ENCODE data around the gene CRIM1. TPM values are rescaled to one million over a fixed set of nuclear protein-coding genes. Genes with fewer than 3 reads are reported as not detected.

CRIM1 gene
- total RNA-seq, 2 donors from 2014 or later: 26.7 to 26.9 TPM

GRCh38 chr2:36597003-36597531, 241.5 kb downstream of the CRIM1 start:
- 32 to 45% methylated on average over 13 to 19 of the region's 19 CpGs for WGBS, 2 experiments (ENCODE audit: insufficient coverage in 1 of 2, insufficient read length in 1 of 2)
- no peaks in the 10 kb centered on the region for H3K9me3 ChIP-seq (ENCODE audit: control insufficient read depth, low read length)

GRCh38 chr2:36597532-36598377, 242.2 kb downstream of the CRIM1 start, which contains the start of gene FEZ2:
TSS of gene FEZ2 (minus strand) at chr2:36598168. CDS start at chr2:36598142, 26 bp downstream.
- Mint-ChIP-seq H3K4me3 (peak within 1 kb of the TSS; percentile 83), H3K9me3 (no peaks in the 10 kb centered on the region), H3K4me1 (peaks cover 29% of the 10 kb centered on the region), H3K27me3 (ENCODE audit: insufficient read depth) (peaks cover 13% of the 10 kb centered on the region), H3K36me3 (ENCODE audit: low read depth) (peaks cover 34% of the 10 kb centered on the region), H3K27ac (peak within 1 kb of the TSS; percentile 60)
- Histone ChIP-seq H3K36me3 (ENCODE audit: control insufficient read depth, insufficient read depth, low read length) (no peaks in the 10 kb centered on the region), H3K27me3 (ENCODE audit: control insufficient read depth, insufficient read depth, low read length, poor library complexity, severe bottlenecking) (no peaks in the 10 kb centered on the region), H3K4me3 (ENCODE audit: low read length) (peak within 1 kb of the TSS; percentile 91), H3K27ac (ENCODE audit: low read depth, low read length) (peak within 1 kb of the TSS; percentile 44), H3K9ac (ENCODE audit: extremely low read depth, low read length, poor library complexity, severe bottlenecking) (peak within 1 kb of the TSS; percentile 50), H3K4me1 (ENCODE audit: control insufficient read depth, insufficient read depth, low read length) (no peaks in the 10 kb centered on the region), H3K9me3 (ENCODE audit: control insufficient read depth, low read length) (no peaks in the 10 kb centered on the region)
- 0% methylated on average over 81 of the region's 81 CpGs; no CpG with 5 or more reads in 1 of the 2 experiments for WGBS, 2 experiments (ENCODE audit: insufficient coverage in 1 of 2, insufficient read length in 1 of 2)
- DNase-seq: peak; percentile 96
- TF ChIP-seq CTCF (conservative IDR thresholded peaks at IDR 0.05): peak; percentile 35

More at GRCh38 chr2:36597003-36597531, 241.5 kb downstream of the CRIM1 start:
- no peak for TF ChIP-seq CTCF (conservative IDR thresholded peaks at IDR 0.05)
- Histone ChIP-seq H3K9ac (ENCODE audit: extremely low read depth, low read length, poor library complexity, severe bottlenecking) (peak overlapping the region; percentile 50), H3K27ac (ENCODE audit: low read depth, low read length) (peak overlapping the region; percentile 44), H3K36me3 (ENCODE audit: control insufficient read depth, insufficient read depth, low read length) (no peaks in the 10 kb centered on the region), H3K4me1 (ENCODE audit: control insufficient read depth, insufficient read depth, low read length) (no peaks in the 10 kb centered on the region), H3K4me3 (ENCODE audit: low read length) (peak overlapping the region; percentile 91), H3K27me3 (ENCODE audit: control insufficient read depth, insufficient read depth, low read length, poor library complexity, severe bottlenecking) (no peaks in the 10 kb centered on the region)
- peak overlapping the region; percentile 60 for H3K27ac Mint-ChIP-seq
- H3K4me1 Mint-ChIP-seq: peaks cover 29% of the 10 kb centered on the region
- no peak for DNase-seq
- H3K27me3 Mint-ChIP-seq (ENCODE audit: insufficient read depth): peaks cover 13% of the 10 kb centered on the region
- no peaks in the 10 kb centered on the region for H3K9me3 Mint-ChIP-seq
- H3K36me3 Mint-ChIP-seq (ENCODE audit: low read depth): peaks cover 34% of the 10 kb centered on the region
- peak overlapping the region; percentile 83 for H3K4me3 Mint-ChIP-seq

Other genes starting within 250 kb of the CRIM1 start
- 10 to 100 TPM; 30.0 to 37.3 TPM for gene FEZ2, start 242.4 kb downstream of the CRIM1 start, total RNA-seq

Data from endodermal cell (in vitro differentiated cells).